HG03064 (cell line): ENCODE results near the gene LLGL2.
"Not testable (repeated sequence)": the region's sequence is repeated elsewhere in the genome, so short reads cannot be mapped to it uniquely, and the experiment has no call there.

ENCODE experiments used
- ATAC-seq: cut with Tn5 transposase; IDR thresholded peaks from one replicate; pipeline ENCODE4 v1.9.1; 2021; ENCODE audit warnings: low read depth; ENCODE audit not compliant: unreplicated experiment

The LLGL2 gene

GRCh38 chr17:75588596-75589011 is 63.1 kb downstream of the LLGL2 start:
- peak; percentile 16 for ATAC-seq

DNA sequence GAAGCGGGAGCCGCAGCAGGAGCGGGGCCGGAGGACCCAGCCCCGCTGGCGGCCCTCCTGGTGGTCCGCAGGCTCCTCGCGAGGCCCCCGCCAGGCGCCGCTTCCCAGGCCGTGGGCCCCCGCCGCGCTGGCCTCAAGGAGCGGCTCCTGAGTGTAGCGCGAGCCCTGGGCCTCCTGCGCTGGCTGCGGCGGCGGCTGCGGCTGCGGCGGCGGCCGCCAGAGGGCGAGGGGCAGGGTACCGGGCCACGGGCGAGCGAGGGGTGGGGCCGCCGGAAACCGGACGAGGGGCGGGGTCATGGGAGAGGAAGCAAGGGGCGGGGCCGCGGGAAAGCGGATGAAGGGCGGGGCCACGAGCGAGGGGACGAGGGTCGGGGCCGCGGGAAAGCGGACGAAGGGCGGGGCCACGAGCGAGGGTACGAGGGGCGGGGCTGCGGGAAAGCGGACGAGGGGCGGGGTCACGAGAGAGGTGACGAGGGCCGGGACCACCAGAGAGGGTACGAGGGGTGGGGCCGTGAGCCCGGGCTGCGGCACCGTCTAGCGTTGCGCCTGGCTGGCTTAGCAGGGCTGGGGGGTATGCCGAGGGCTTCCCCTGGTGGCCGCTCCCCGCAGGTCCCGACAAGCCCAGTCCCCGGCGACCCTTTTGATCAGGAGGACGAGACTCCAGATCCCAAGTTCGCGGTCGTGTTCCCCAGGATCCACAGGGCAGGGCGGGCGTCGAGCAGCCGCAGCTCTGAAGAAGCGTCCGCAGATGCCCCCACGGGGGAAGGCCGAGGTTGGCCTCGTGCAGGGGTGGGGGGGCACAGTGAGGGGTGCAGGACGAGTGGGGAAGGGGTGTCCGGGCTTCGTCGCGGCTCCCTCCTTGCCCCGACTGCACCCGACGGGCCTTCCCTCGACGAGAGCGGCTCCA is 63.8 kb downstream of the LLGL2 start:
- ATAC-seq, result peak; percentile 58

DNA sequence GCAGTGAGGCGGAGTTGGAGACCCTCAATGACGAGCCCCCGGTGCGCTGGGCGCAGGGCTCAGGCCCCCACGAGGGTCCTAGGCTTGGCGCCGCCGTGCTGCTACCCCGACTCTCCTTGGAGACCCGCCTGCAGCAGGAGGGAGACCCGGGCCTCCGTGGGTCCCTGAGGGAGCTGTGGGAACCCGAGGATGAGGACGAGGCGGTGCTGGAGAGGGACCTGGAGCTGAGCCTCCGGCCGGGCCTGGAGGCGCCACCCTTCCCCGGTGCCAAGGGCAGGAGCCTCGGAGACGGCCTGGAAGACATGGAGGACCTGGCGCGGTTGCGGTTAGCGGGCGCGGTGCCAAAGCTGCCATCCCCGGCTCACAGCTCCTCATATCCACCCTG is 64.4 kb downstream of the LLGL2 start:
- ATAC-seq, result no peak

DNA sequence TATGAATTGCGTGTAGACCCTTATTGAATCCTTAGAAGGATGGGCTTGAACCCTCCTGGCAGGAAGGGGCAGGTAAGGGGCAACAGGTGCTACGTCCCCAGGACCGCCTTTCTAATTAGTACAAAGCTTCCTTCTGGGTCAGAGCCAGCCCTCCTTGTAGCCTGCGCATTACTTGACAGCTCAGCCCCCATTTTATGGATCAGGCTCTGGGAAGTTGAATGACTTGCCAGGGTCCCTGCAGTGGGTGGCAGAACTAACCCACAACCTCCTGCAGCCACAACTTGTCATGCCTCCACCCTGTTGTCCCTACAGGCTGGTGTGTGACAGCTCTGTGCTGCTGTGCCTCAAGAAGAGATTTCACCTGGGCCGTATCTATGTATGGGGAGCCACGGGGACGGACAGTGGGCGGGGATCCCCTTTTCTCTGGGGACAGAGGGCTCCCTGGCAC is 64.8 kb downstream of the LLGL2 start:
- ATAC-seq, result no peak

GRCh38 chr17:75590849-75591721 is 65.6 kb downstream of the LLGL2 start:
- ATAC-seq, result no peak

- no peak for ATAC-seq
These were observed 66.3 kb downstream of the LLGL2 start for GRCh38 chr17:75591722-75592302.

- no peak for ATAC-seq
These were observed 67.0 kb downstream of the LLGL2 start for GRCh38 chr17:75592348-75593020.

GRCh38 chr17:75593430-75593829 is 67.9 kb downstream of the LLGL2 start:
- not testable (repeated sequence) for ATAC-seq

DNA sequence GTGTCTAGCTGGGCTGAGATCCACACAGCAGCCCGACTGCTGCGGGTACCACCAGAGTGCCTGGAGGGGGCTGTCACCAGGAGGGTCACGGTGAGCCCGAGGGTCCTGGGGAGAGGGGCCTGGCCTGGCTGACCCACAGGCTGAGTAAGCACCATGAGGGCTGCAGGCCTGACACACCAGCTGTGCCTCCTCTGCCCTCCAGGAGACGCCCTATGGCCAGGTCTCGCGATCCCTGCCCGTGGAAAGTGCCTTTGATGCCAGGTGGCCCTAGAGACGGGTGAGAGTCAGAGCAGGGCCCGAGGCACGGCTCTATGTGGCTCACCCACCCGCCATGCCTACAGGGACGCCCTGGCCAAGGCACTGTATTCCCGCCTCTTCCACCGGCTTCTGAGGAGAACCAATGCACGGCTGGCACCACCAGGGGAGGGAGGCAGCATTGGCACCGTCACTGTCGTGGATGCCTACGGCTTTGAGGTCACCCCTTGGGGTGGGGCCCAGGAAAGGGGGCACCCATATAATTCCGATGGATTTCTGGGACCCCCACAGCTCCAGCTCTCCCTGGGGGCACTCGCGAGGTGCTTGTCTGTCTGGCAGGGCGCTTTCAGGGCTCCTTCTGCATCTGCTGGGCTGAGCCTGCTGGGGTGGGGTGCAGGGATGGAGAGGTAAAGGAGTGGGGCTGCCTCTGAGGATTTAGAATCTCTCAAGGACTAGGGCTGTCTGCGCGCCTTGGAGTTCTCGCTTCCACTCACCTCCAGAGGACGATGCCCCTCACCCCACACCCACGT is 69.2 kb downstream of the LLGL2 start:
- no peak for ATAC-seq

- no peak for ATAC-seq
These were observed 69.9 kb downstream of the LLGL2 start for GRCh38 chr17:75595284-75595919.

DNA sequence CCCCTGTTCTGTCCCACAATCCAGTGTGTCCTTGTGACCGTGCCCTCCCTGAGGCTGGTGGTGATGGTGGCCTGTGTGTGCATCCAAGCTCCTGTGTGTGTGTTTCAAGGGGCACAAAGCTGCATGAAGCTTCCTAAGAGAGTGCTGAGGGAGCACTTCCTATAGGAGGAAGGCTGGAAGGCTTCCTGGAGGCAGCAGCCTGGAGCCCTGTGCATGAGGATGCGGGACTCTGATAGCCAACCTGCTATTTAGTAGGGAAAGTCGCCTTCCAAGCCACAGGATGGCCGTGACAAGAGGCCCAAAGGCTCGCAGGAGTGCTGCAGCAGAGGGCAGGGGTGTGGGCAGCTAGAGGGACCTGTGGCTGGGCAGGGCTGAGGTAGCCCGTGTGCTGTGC is 70.4 kb downstream of the LLGL2 start:
- no peak for ATAC-seq

DNA sequence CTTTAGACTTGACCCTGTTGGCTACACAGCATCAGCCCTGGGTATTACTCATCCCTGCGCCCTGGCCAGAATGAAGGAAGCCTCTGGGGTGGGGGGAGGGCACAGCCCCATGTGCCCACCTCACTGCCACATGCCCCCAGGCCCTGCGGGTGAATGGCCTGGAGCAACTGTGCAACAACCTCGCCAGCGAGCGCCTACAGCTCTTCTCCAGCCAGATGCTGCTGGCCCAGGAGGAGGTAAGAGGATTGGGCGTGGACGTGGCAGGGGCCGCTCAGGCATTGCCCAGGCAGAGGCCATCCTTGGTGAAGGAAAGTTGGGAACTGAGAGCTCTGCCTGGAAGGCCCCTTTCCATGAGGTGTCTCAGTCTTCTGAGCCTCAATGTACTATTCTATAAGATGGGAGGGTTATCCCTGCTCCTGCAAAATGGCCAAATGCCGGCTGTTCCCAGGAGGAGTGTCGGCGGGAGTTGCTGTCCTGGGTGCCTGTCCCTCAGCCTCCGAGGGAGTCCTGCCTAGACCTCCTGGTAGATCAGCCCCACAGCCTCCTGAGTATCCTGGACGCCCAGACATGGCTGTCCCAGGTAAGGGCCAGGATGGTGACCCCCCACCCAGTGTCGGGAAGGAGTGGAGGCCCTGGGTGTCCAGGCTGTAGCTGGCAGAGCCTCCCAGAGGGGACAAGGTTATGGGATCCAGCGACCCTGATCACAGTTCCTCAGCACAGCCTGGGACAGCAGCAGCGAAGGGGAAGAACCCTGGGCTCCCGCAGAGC is 71.0 kb downstream of the LLGL2 start:
- no peak for ATAC-seq

DNA sequence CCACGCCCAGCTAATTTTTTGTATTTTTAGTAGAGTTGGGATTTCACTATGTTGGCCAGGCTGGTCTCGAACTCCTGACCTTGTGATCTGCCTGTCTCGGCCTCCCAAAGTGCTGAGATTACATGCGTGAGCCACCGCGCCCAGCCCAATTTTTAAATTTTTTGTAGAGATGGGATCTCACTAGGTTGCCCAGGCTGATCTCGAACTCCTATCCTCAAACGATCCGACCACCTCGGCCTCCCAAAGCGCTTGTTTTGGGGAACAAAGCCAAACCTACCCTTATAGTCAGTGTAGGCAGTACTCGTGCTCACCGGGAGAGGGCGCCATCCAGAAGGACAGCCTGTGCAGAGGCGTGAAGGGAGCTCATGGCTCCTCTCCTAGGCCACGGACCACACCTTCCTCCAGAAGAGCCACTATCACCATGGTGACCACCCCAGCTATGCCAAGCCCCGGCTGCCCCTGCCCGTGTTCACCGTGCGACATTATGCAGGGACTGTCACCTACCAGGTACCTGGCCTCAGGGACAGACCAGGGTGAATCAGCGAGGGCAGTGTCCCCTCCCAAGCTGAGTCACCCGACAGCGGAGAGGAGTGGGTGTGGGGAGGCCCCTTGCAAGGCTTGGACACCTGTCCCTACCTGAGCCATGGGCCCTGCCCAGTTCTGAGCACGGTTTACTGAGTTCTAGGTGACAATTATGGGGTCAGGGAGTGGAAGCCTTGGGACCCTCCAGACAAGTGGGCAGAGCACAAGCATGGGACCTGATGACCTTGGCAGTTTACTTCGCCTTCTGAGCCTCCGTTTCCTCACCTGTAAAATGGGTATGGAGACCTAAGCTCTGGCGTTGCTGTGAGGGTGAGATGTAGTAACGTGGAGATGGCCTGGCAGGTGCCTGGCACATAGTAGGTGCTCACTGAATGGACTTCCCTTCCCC is 75.8 kb downstream of the LLGL2 start:
- no peak for ATAC-seq

- no peak for ATAC-seq
These were observed 77.1 kb downstream of the LLGL2 start for GRCh38 chr17:75602644-75603043.

DNA sequence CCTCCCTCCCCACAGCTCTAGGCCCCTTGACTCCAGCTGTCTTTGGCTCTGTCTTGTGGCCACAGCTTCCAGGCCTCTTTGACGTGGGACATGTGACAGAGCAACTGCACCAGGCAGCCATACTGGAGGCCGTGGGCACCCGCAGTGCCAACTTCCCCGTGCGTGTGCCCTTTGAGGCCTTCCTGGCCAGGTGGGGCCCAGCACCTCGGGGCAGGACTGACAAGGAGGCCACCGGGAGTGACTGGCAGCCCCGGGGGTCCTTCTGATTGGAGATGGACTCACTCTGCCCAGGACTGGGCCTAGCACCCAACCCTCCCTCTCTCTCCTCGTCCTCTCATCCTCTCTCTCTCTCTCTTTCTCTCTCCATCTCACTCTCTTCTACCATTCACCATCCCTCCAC is 77.6 kb downstream of the LLGL2 start:
- ATAC-seq, result no peak

DNA sequence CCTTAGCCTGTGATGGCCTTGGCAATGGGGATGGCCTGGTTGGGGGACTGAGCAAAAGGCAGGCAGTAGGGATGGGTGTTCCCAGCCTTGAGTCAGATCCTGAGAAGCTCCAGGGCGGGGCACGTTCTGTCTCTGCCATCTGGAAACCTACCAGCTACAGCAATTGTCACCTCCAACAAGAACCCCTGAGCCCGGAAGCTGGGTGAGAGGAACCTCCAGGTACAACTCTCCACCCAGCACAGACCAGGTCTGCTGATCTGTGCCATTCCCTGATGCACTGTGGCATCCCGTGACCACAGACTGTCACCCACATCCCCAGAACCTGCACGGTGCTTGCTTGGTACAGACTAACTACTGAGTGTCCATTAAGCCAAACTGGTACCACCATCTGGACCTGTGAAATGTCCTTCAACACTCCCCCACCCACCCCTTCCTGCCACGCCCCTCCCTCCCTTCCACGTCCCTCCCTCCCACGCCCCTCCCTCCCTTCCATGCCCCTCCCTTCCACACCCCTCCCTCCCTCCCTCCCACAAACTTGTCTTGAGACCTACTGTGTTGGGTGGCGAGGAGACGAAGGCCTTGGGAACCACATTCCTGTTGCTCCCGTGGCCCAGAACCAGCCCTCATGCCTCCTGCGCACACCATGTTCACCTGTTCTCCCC is 78.7 kb downstream of the LLGL2 start:
- no peak for ATAC-seq

DNA sequence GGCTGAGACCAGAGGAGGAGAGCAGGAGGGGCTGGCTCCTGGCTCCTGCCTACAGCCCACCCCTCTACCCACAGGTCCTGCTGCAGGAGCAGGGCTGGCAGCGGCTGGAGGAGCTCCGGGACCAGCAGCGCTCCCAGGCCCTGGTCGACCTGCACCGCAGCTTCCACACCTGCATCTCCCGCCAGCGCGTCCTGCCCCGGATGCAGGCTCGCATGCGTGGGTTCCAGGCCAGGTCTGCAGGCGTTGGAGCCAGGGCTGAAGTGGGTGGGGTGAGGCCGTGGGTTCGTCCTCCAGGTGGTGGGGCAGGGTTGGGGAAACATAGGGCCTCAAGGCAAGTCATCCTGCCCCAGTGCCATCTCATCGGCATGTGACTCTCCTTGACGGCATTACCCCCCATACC is 80.3 kb downstream of the LLGL2 start:
- ATAC-seq, result no peak
